ENCODE measurements around the gene RUNX1.
A peak's percentile ranks its signal among the peaks of the same experiment; 100 is the strongest.

RUNX1 gene

GRCh38 chr21:35038772-35039319 is 10.3 kb downstream of the RUNX1 start:
- H3K27ac Mint-ChIP-seq: no peak overlapping the region
- no peak overlapping the region for H3K4me3 Mint-ChIP-seq
- H3K27me3 Mint-ChIP-seq: no peaks in the 10 kb centered on the region
- intact Hi-C loops (cut with micrococcal nuclease): no loop called here
- no peaks in the 10 kb centered on the region for H3K9me3 Mint-ChIP-seq
- peaks cover 94% of the 10 kb centered on the region for H3K36me3 Mint-ChIP-seq (ENCODE audit: low read depth)
- peaks cover 60% of the 10 kb centered on the region for H3K4me1 Mint-ChIP-seq (ENCODE audit: low read depth)

GRCh38 chr21:35037384-35037765 is 11.7 kb downstream of the RUNX1 start:
- Mint-ChIP-seq H3K4me1 (ENCODE audit: low read depth) (peaks cover 63% of the 10 kb centered on the region), H3K27me3 (no peaks in the 10 kb centered on the region), H3K27ac (peak overlapping the region; percentile 21), H3K9me3 (no peaks in the 10 kb centered on the region), H3K36me3 (ENCODE audit: low read depth) (peaks cover 93% of the 10 kb centered on the region), H3K4me3 (no peak overlapping the region)
- intact Hi-C loops (cut with micrococcal nuclease): no loop called here

- intact Hi-C loops (cut with micrococcal nuclease): no loop called here
- no peak overlapping the region for H3K4me3 Mint-ChIP-seq
- peaks cover 66% of the 10 kb centered on the region for H3K4me1 Mint-ChIP-seq (ENCODE audit: low read depth)
- peaks cover 93% of the 10 kb centered on the region for H3K36me3 Mint-ChIP-seq (ENCODE audit: low read depth)
- peak overlapping the region; percentile 21 for H3K27ac Mint-ChIP-seq
- H3K9me3 Mint-ChIP-seq: no peaks in the 10 kb centered on the region
- H3K27me3 Mint-ChIP-seq: no peaks in the 10 kb centered on the region
Observed at GRCh38 chr21:35036465-35037383, 12.4 kb downstream of the RUNX1 start.

- Mint-ChIP-seq H3K9me3 (no peaks in the 10 kb centered on the region), H3K36me3 (ENCODE audit: low read depth) (peaks cover 92% of the 10 kb centered on the region), H3K4me1 (ENCODE audit: low read depth) (peaks cover 66% of the 10 kb centered on the region), H3K4me3 (no peak overlapping the region), H3K27me3 (no peaks in the 10 kb centered on the region), H3K27ac (peak overlapping the region; percentile 66)
- intact Hi-C loops (cut with micrococcal nuclease): no loop called here
Observed at GRCh38 chr21:35035581-35035980, 13.5 kb downstream of the RUNX1 start.

GRCh38 chr21:35035116-35035515 is 14.0 kb downstream of the RUNX1 start:
- peak overlapping the region; percentile 10 for H3K27ac Mint-ChIP-seq
- H3K4me3 Mint-ChIP-seq: no peak overlapping the region

GRCh38 chr21:35034203-35034926 is 14.7 kb downstream of the RUNX1 start:
- Mint-ChIP-seq H3K4me1 (ENCODE audit: low read depth) (peaks cover 69% of the 10 kb centered on the region), H3K27ac (no peak overlapping the region), H3K36me3 (ENCODE audit: low read depth) (peaks cover 97% of the 10 kb centered on the region), H3K4me3 (no peak overlapping the region), H3K27me3 (no peaks in the 10 kb centered on the region), H3K9me3 (no peaks in the 10 kb centered on the region)
- intact Hi-C loops (cut with micrococcal nuclease): no loop called here

More at GRCh38 chr21:35035116-35035515, 14.0 kb downstream of the RUNX1 start:
- H3K27me3 Mint-ChIP-seq: no peaks in the 10 kb centered on the region
- peaks cover 92% of the 10 kb centered on the region for H3K36me3 Mint-ChIP-seq (ENCODE audit: low read depth)
- intact Hi-C loops (cut with micrococcal nuclease): no loop called here
- no peaks in the 10 kb centered on the region for H3K9me3 Mint-ChIP-seq
- H3K4me1 Mint-ChIP-seq (ENCODE audit: low read depth): peaks cover 65% of the 10 kb centered on the region

GRCh38 chr21:35032474-35033263 is 16.4 kb downstream of the RUNX1 start:
- Mint-ChIP-seq H3K9me3 (no peaks in the 10 kb centered on the region), H3K4me3 (no peak overlapping the region), H3K27me3 (no peaks in the 10 kb centered on the region), H3K27ac (no peak overlapping the region), H3K4me1 (ENCODE audit: low read depth) (peaks cover 86% of the 10 kb centered on the region), H3K36me3 (ENCODE audit: low read depth) (peaks cover 93% of the 10 kb centered on the region)
- intact Hi-C loops (cut with micrococcal nuclease): no loop called here

- Mint-ChIP-seq H3K27ac (peak overlapping the region; percentile 40), H3K27me3 (no peaks in the 10 kb centered on the region), H3K36me3 (ENCODE audit: low read depth) (peaks cover 55% of the 10 kb centered on the region), H3K9me3 (no peaks in the 10 kb centered on the region), H3K4me3 (no peak overlapping the region), H3K4me1 (ENCODE audit: low read depth) (peaks cover 73% of the 10 kb centered on the region)
- intact Hi-C loops (cut with micrococcal nuclease): loop anchor here (10.0 kb wide), 1 partner anchor 64 kb away; no protein-coding TSS in a partner anchor
Observed at GRCh38 chr21:35028451-35028978, 20.6 kb downstream of the RUNX1 start.

- Mint-ChIP-seq H3K27ac (peak overlapping the region; percentile 88), H3K4me3 (no peak overlapping the region), H3K4me1 (ENCODE audit: low read depth) (peaks cover 69% of the 10 kb centered on the region), H3K9me3 (no peaks in the 10 kb centered on the region), H3K36me3 (ENCODE audit: low read depth) (peaks cover 55% of the 10 kb centered on the region), H3K27me3 (no peaks in the 10 kb centered on the region)
- intact Hi-C loops (cut with micrococcal nuclease): loop anchor here (10.0 kb wide), 1 partner anchor 63 kb away; no protein-coding TSS in a partner anchor
Observed at GRCh38 chr21:35027563-35028450, 21.3 kb downstream of the RUNX1 start.

GRCh38 chr21:35026617-35027562 is 22.2 kb downstream of the RUNX1 start:
- Mint-ChIP-seq H3K4me3 (peak overlapping the region; percentile 80), H3K9me3 (no peaks in the 10 kb centered on the region), H3K27me3 (no peaks in the 10 kb centered on the region), H3K27ac (peak overlapping the region; percentile 88), H3K36me3 (ENCODE audit: low read depth) (peaks cover 53% of the 10 kb centered on the region), H3K4me1 (ENCODE audit: low read depth) (peaks cover 67% of the 10 kb centered on the region)
- intact Hi-C loops (cut with micrococcal nuclease): loop anchor here (10.0 kb wide), 1 partner anchor 62 kb away; no protein-coding TSS in a partner anchor

- Mint-ChIP-seq H3K27ac (peak overlapping the region; percentile 88), H3K4me1 (ENCODE audit: low read depth) (peaks cover 71% of the 10 kb centered on the region), H3K9me3 (no peaks in the 10 kb centered on the region), H3K4me3 (no peak overlapping the region), H3K36me3 (ENCODE audit: low read depth) (peaks cover 53% of the 10 kb centered on the region), H3K27me3 (no peaks in the 10 kb centered on the region)
- intact Hi-C loops (cut with micrococcal nuclease): loop anchor here (10.0 kb wide), 1 partner anchor 61 kb away; no protein-coding TSS in a partner anchor
Observed at GRCh38 chr21:35026153-35026500, 23.0 kb downstream of the RUNX1 start.
